H1 (cell line): ENCODE measurements around the gene SLC43A3. TPM values are rescaled to one million over a fixed set of nuclear protein-coding genes. Genes with fewer than 3 reads are reported as not detected.

ENCODE experiments used
- SAP30 ChIP-seq: fragments of 300-600 bp; sonication (generic); IDR thresholded peaks from 2 replicates; pipeline ENCODE4 v1.7.1; 2012; ENCODE audit warnings: low read length, moderate library complexity, mild to moderate bottlenecking, inconsistent platforms; ENCODE audit not compliant: insufficient read depth, insufficient replicate concordance
- TAF7 ChIP-seq: optimal IDR thresholded peaks from 2 replicates; pipeline ENCODE3; 2011; ENCODE audit warnings: low read depth, mild to moderate bottlenecking, inconsistent platforms, low read length, moderate library complexity, borderline replicate concordance
- TCF12 ChIP-seq: IDR thresholded peaks from 2 replicates; pipeline ENCODE4 v1.6.1; 2011; ENCODE audit warnings: low read depth, mild to moderate bottlenecking, low read length
- polyA plus RNA-seq, 7 experiments: library from polyadenylated mRNA; depleted of rRNA in 3 of 7; stranded (reverse) in 5 of 7; unstranded in 2 of 7; fragments of >200 nt in 5 of 7; fragments of 200-250 nt in 2 of 7; gene quantifications; 1 replicate in 5 of 7; 2 replicates in 1 of 7; 4 replicates in 1 of 7; pipeline versions ENCODE4 v1.2.1 to v1.2.3, GENCODE V29; 2011 to 2013; ENCODE audit warnings: missing spikeins in 2 of 7, mixed read lengths in 2 of 7
- total RNA-seq: library from RNA; stranded (reverse); fragmentation: NEBNext Ultra II Directional; extraction: Animal tissue kit (Norgen Biotek cat#: 25700); gene quantifications from 2 replicates; pipeline ENCODE4 v1.2.1, GENCODE V29; 2021
- TF ChIP-seq, protein P1 (sequence below): IDR thresholded peaks from 2 replicates; pipeline ENCODE4 v1.6.1; 2012; ENCODE audit warnings: inconsistent platforms
- TF ChIP-seq, protein P2 (sequence below): fragments of 300-600 bp; sonication (generic); IDR thresholded peaks from 2 replicates; pipeline ENCODE4 v1.7.1; 2012; ENCODE audit warnings: low read length, moderate library complexity, mild to moderate bottlenecking, inconsistent platforms; ENCODE audit not compliant: insufficient replicate concordance

The SLC43A3 gene
- total and polyA plus RNA-seq, 2 of the 8 experiments (the other 6 are each of a cell fraction or from before 2014, with no cell fraction given) = 31.8 to 67.8 TPM

DNA sequence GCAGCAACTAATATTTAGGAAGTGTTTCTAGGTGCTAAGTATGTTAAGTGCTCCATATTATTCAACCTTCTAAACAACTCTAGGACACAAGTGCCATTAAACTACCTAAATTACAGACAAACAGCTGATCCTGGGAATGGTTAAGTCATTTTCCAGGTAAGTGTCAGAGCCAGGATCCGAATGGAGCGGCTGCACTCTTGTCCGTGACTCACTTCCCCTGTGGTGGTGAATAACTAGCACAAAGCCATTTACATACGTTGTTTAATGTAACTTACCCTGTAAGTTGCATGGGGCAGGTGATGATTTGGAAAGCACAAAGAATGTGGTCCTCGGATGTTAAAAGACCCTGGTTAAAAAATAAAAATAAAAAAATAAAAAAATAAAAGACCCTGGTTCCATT is 27.7 kb downstream of the SLC43A3 start (continued):
- TF ChIP-seq, protein P1, sequence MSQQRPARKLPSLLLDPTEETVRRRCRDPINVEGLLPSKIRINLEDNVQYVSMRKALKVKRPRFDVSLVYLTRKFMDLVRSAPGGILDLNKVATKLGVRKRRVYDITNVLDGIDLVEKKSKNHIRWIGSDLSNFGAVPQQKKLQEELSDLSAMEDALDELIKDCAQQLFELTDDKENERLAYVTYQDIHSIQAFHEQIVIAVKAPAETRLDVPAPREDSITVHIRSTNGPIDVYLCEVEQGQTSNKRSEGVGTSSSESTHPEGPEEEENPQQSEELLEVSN = no peak
- no peak for TF ChIP-seq SAP30
- no peak for TF ChIP-seq TAF7
- no peak for TF ChIP-seq TCF12
- TF ChIP-seq, protein P2, sequence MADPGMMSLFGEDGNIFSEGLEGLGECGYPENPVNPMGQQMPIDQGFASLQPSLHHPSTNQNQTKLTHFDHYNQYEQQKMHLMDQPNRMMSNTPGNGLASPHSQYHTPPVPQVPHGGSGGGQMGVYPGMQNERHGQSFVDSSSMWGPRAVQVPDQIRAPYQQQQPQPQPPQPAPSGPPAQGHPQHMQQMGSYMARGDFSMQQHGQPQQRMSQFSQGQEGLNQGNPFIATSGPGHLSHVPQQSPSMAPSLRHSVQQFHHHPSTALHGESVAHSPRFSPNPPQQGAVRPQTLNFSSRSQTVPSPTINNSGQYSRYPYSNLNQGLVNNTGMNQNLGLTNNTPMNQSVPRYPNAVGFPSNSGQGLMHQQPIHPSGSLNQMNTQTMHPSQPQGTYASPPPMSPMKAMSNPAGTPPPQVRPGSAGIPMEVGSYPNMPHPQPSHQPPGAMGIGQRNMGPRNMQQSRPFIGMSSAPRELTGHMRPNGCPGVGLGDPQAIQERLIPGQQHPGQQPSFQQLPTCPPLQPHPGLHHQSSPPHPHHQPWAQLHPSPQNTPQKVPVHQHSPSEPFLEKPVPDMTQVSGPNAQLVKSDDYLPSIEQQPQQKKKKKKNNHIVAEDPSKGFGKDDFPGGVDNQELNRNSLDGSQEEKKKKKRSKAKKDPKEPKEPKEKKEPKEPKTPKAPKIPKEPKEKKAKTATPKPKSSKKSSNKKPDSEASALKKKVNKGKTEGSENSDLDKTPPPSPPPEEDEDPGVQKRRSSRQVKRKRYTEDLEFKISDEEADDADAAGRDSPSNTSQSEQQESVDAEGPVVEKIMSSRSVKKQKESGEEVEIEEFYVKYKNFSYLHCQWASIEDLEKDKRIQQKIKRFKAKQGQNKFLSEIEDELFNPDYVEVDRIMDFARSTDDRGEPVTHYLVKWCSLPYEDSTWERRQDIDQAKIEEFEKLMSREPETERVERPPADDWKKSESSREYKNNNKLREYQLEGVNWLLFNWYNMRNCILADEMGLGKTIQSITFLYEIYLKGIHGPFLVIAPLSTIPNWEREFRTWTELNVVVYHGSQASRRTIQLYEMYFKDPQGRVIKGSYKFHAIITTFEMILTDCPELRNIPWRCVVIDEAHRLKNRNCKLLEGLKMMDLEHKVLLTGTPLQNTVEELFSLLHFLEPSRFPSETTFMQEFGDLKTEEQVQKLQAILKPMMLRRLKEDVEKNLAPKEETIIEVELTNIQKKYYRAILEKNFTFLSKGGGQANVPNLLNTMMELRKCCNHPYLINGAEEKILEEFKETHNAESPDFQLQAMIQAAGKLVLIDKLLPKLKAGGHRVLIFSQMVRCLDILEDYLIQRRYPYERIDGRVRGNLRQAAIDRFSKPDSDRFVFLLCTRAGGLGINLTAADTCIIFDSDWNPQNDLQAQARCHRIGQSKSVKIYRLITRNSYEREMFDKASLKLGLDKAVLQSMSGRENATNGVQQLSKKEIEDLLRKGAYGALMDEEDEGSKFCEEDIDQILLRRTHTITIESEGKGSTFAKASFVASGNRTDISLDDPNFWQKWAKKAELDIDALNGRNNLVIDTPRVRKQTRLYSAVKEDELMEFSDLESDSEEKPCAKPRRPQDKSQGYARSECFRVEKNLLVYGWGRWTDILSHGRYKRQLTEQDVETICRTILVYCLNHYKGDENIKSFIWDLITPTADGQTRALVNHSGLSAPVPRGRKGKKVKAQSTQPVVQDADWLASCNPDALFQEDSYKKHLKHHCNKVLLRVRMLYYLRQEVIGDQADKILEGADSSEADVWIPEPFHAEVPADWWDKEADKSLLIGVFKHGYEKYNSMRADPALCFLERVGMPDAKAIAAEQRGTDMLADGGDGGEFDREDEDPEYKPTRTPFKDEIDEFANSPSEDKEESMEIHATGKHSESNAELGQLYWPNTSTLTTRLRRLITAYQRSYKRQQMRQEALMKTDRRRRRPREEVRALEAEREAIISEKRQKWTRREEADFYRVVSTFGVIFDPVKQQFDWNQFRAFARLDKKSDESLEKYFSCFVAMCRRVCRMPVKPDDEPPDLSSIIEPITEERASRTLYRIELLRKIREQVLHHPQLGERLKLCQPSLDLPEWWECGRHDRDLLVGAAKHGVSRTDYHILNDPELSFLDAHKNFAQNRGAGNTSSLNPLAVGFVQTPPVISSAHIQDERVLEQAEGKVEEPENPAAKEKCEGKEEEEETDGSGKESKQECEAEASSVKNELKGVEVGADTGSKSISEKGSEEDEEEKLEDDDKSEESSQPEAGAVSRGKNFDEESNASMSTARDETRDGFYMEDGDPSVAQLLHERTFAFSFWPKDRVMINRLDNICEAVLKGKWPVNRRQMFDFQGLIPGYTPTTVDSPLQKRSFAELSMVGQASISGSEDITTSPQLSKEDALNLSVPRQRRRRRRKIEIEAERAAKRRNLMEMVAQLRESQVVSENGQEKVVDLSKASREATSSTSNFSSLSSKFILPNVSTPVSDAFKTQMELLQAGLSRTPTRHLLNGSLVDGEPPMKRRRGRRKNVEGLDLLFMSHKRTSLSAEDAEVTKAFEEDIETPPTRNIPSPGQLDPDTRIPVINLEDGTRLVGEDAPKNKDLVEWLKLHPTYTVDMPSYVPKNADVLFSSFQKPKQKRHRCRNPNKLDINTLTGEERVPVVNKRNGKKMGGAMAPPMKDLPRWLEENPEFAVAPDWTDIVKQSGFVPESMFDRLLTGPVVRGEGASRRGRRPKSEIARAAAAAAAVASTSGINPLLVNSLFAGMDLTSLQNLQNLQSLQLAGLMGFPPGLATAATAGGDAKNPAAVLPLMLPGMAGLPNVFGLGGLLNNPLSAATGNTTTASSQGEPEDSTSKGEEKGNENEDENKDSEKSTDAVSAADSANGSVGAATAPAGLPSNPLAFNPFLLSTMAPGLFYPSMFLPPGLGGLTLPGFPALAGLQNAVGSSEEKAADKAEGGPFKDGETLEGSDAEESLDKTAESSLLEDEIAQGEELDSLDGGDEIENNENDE = no peak
